CD4-positive, alpha-beta T cell treated with Interleukin-15 for 4 hours (primary cell): ENCODE measurements around the gene GLCE.
"Not testable (repeated sequence)": the region's sequence is repeated elsewhere in the genome, so short reads cannot be mapped to it uniquely, and the experiment has no call there.

Experiments
- DNase-seq: peaks from one replicate; pipeline ENCODE4 v3.0.0-alpha.2; 2020; ENCODE audit warnings: low spot score

GLCE gene

GRCh38 chr15:69275074-69275670, 114.7 kb downstream of the GLCE start:
- DNase-seq: no peak

- DNase-seq: no peak
Observed at GRCh38 chr15:69275933-69276560, 115.6 kb downstream of the GLCE start.

GRCh38 chr15:69277316-69277715, 116.9 kb downstream of the GLCE start:
- no peak for DNase-seq

GRCh38 chr15:69279636-69280035, 119.2 kb downstream of the GLCE start:
- no peak for DNase-seq

GRCh38 chr15:69280783-69281182, 120.3 kb downstream of the GLCE start:
- DNase-seq: no peak

- DNase-seq: no peak
Observed at GRCh38 chr15:69282104-69282743, 121.8 kb downstream of the GLCE start.

- no peak for DNase-seq
Observed at GRCh38 chr15:69285834-69286233, 125.4 kb downstream of the GLCE start.

- no peak for DNase-seq
Observed at GRCh38 chr15:69288011-69288410, 127.6 kb downstream of the GLCE start.

GRCh38 chr15:69288531-69289341, 128.3 kb downstream of the GLCE start:
- DNase-seq: no peak

- DNase-seq: no peak
Observed at GRCh38 chr15:69289342-69290146, 129.1 kb downstream of the GLCE start.

- no peak for DNase-seq
Observed at GRCh38 chr15:69290346-69291164, 130.1 kb downstream of the GLCE start.

GRCh38 chr15:69291651-69292050, 131.2 kb downstream of the GLCE start:
- DNase-seq: not testable (repeated sequence)

GRCh38 chr15:69292826-69293420, 132.5 kb downstream of the GLCE start:
- no peak for DNase-seq

- no peak for DNase-seq
Observed at GRCh38 chr15:69293741-69294615, 133.5 kb downstream of the GLCE start.

GRCh38 chr15:69296606-69297005, 136.2 kb downstream of the GLCE start:
- DNase-seq: no peak

- DNase-seq: no peak
Observed at GRCh38 chr15:69297642-69298353, 137.4 kb downstream of the GLCE start.

GRCh38 chr15:69298354-69298696, 137.9 kb downstream of the GLCE start:
- no peak for DNase-seq

- no peak for DNase-seq
Observed at GRCh38 chr15:69298697-69299441, 138.4 kb downstream of the GLCE start, which contains the start of gene PAQR5. PAQR5 (plus strand) TSS chr15:69298912; CDS start chr15:69360081, 61,169 bp downstream.
